ENCODE results near the gene CTDP1. TPM values are rescaled to one million over a fixed set of nuclear protein-coding genes. Genes with fewer than 3 reads are reported as not detected.
"Not testable (repeated sequence)": the region's sequence is repeated elsewhere in the genome, so short reads cannot be mapped to it uniquely, and the experiment has no call there.

The CTDP1 gene
- total RNA-seq, 2 experiments from 2014 or later = 28.0 to 29.1 TPM

DNA sequence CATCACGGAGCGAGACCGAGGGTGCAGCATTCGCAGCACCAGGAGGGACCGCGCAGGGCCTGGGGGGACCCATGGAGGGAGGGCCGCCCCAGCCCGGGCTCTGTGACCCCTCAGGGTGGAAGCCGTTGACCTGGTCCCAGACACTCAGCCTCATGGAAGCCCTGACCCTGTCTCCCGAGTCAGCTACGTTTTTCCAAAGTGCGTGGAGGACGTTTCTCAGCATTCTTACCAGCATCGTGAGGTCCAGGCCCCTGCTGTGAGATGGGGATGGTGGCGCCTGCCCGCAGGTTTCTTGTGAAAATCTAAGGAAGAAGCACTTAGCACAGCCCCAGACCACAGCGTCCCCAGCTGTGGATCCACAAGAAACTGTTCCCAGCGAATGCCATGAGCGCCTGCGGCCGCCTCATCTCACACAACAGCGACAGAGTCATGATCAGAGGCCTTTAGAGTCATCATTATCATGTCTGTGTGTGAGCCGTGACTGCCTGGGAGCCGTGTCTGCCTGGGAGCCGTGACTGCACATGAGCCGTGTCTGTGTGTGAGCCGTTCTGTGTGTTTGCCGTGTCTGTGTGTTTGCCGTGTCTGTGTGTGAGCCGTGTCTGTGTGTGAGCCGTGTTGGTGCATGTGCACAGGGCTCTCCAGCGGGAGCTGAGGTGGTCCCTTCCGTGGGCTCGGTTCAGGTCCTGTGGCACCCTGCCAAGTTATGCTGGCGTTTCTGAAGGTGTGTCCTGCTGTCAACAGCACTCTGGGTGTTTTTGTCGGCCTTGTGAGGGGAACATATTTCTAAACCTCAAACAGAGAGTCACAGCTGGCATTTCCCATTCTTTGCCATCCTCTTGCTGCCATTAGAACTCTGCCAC is 68.9 kb downstream of the CTDP1 start:
- Mint-ChIP-seq H3K36me3 (ENCODE audit: low read depth) (peaks cover 32% of the 10 kb centered on the region), H3K27ac (no peak overlapping the region), H3K9me3 (no peaks in the 10 kb centered on the region), H3K27me3 (ENCODE audit: low read depth) (no peaks in the 10 kb centered on the region), H3K4me3 (no peak overlapping the region), H3K4me1 (ENCODE audit: low read depth) (no peaks in the 10 kb centered on the region)
- CTCF ChIA-PET = no interaction called here
- intact Hi-C loops (cut with micrococcal nuclease) = no loop called here
- DNase-seq = no peak

DNA sequence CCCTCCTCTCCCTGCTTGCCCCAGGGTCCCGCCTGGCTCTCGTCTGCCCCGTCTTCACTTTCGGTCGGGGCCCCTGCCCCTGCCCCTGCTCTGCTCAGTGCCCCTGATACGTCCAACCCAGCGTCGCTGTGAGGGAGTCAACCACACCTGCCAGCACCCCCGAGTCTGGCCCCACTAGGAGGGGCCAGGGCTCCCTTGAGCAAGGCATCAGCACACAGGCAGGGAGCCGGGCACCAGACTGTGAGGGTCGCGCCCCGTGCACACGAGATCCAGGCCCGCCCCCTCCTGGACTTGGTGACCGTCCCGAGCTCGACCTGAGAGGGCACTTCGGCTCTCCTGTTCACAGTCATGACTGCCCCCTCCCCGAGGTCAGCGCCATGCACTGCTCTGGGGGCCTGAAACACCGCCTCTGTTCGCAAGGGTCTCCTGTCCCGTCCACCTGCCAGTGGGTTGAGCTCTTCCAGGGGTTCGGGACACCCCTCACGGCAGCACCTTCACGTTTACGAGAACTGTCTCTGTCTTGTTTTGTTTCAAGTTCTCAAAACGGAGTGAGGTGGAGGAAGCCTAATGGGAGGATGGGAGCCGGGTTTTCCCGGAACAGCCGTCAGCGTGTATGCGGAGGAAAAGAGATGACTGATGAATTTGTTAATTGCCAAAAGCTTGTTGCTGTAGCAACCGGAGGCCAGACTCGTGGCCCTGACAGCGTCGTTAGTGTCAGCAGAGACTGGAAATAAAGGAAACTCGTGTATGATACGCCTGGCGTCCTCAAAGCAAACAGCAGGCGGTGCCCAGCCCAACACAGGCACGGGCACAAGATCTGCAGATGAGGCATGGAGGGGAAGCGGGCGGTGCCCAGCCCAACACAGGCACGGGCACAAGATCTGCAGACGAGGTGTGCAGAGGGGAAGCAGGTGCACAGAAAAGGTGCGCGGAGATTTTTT is 69.9 kb downstream of the CTDP1 start:
- CTCF ChIA-PET = interaction anchor here (0.6 kb wide), 1 partner anchor 189 kb away, joined by 5 read pairs; no protein-coding TSS in a partner anchor
- H3K4me1 Mint-ChIP-seq (ENCODE audit: low read depth) = no peaks in the 10 kb centered on the region
- H3K36me3 Mint-ChIP-seq (ENCODE audit: low read depth) = peaks cover 32% of the 10 kb centered on the region
- intact Hi-C loops (cut with micrococcal nuclease) = no loop called here
- no peaks in the 10 kb centered on the region for H3K27me3 Mint-ChIP-seq (ENCODE audit: low read depth)
- H3K9me3 Mint-ChIP-seq = no peaks in the 10 kb centered on the region
- H3K4me3 Mint-ChIP-seq = no peak overlapping the region
- H3K27ac Mint-ChIP-seq = no peak overlapping the region
- DNase-seq = no peak

DNA sequence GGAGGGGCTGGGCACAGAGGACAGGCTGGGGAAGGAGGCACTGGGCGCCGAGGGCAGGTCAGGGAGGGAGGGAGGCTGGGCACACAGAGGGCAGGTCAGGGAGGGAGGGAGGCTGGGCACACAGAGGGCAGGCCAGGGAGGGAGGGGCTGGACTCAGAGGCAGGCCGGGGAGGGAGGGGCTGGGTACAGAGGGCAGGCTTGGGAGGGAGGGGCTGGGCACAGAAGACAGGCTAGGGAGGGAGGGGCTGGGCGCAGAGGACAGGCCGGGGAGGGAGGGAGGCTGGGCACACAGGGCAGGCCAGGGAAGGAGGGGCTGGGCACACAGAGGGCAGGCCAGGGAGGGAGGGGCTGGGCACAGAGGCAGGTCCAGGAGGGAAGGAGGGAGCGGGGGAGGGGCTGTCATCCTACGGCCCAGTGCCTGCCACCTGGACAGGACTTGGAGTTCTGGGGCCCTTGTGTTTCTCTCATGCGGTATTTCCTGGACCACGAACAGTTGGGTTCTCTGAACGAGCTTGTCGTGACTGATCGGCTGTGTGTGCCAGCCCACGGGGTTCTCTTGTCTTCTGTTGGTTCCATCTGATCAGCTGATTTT is 71.5 kb downstream of the CTDP1 start:
- no peak overlapping the region for H3K4me3 Mint-ChIP-seq

DNA sequence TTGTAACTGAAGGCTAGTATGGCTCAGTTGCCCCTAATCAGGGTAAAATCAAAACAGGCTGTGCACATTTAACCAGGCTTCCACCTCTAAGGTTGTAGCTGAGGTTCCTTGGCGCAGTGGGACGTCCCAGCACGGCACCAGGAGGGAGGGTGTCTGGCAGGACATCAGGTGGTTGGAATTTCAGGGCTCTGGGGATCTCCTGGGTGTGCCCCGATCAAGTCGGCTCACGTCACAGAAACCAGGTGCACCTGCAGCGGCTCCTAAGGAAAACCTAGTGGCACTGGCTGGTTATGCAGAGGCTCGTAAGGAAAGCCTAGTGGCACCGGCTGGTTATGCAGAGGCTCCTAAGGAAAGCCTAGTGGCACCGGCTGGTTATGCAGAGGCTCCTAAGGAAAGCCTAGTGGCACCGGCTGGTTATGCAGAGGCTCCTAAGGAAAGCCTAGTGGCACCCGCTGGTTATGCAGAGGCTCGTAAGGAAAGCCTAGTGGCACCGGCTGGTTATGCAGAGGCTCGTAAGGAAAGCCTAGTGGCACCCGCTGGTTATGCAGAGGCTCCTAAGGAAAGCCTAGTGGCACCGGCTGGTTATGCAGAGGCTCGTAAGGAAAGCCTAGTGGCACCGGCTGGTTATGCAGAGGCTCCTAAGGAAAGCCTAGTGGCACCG is 72.4 kb downstream of the CTDP1 start:
- H3K36me3 Mint-ChIP-seq (ENCODE audit: low read depth) = peaks cover 45% of the 10 kb centered on the region
- DNase-seq; H3K27ac Mint-ChIP-seq; H3K27me3 Mint-ChIP-seq (ENCODE audit: low read depth); H3K4me1 Mint-ChIP-seq (ENCODE audit: low read depth); CTCF ChIA-PET; intact Hi-C loops (cut with micrococcal nuclease); H3K4me3 Mint-ChIP-seq; H3K9me3 Mint-ChIP-seq: not testable (repeated sequence)

More for the DNA sequence above, 71.5 kb downstream of the CTDP1 start:
- DNase-seq = no peak
- CTCF ChIA-PET = no interaction called here
- Mint-ChIP-seq H3K36me3 (ENCODE audit: low read depth) (peaks cover 43% of the 10 kb centered on the region), H3K27me3 (ENCODE audit: low read depth) (no peaks in the 10 kb centered on the region), H3K27ac (no peak overlapping the region), H3K4me1 (ENCODE audit: low read depth) (no peaks in the 10 kb centered on the region), H3K9me3 (peaks cover 2% of the 10 kb centered on the region)
- intact Hi-C loops (cut with micrococcal nuclease) = no loop called here

DNA sequence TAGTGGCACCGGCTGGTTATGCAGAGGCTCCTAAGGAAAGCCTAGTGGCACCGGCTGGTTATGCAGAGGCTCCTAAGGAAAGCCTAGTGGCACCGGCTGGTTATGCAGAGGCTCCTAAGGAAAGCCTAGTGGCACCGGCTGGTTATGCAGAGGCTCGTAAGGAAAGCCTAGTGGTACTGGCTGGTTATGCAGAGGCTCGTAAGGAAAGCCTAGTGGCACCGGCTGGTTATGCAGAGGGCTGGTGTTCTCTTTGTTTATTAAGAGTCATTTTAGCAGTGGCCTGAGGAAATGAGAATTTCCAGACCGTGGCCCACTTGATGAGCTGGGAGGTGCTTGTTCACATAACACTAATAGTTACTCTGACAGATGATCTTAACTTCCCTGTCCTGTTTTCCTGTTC is 73.3 kb downstream of the CTDP1 start:
- H3K4me1 Mint-ChIP-seq (ENCODE audit: low read depth); H3K27me3 Mint-ChIP-seq (ENCODE audit: low read depth); intact Hi-C loops (cut with micrococcal nuclease); H3K27ac Mint-ChIP-seq; DNase-seq; CTCF ChIA-PET; H3K4me3 Mint-ChIP-seq: not testable (repeated sequence)
- peaks cover 13% of the 10 kb centered on the region for H3K9me3 Mint-ChIP-seq
- H3K36me3 Mint-ChIP-seq (ENCODE audit: low read depth) = peaks cover 53% of the 10 kb centered on the region

DNA sequence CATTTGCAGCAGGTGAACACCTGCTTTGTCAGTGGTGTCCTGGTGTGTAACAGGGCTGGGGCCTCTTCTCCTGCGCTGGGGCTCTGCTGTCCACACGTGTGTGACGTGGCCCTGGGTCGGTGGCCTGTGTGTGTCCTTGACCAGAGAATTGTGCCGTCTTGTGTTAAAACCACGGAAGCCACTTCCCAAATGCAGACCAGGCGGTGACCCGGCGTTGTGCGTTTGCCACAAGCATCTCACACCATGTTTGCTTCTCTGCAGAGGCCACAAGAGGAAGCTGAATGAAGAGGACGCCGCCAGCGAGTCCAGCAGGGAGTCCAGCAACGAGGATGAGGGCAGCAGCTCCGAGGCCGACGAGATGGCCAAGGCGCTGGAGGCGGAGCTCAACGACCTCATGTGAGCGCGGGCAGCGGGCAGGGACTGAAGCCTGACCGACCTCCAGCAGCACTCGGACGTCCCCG is 73.8 kb downstream of the CTDP1 start:
- Mint-ChIP-seq H3K27ac (no peak overlapping the region), H3K9me3 (peaks cover 18% of the 10 kb centered on the region), H3K4me3 (no peak overlapping the region), H3K36me3 (ENCODE audit: low read depth) (peaks cover 57% of the 10 kb centered on the region), H3K4me1 (ENCODE audit: low read depth) (no peaks in the 10 kb centered on the region), H3K27me3 (ENCODE audit: low read depth) (no peaks in the 10 kb centered on the region)
- no peak for DNase-seq
- CTCF ChIA-PET = interaction anchor here (1.3 kb wide), 1 partner anchor 10 kb away, joined by 3 read pairs; no protein-coding TSS in a partner anchor
- intact Hi-C loops (cut with micrococcal nuclease) = no loop called here

DNA sequence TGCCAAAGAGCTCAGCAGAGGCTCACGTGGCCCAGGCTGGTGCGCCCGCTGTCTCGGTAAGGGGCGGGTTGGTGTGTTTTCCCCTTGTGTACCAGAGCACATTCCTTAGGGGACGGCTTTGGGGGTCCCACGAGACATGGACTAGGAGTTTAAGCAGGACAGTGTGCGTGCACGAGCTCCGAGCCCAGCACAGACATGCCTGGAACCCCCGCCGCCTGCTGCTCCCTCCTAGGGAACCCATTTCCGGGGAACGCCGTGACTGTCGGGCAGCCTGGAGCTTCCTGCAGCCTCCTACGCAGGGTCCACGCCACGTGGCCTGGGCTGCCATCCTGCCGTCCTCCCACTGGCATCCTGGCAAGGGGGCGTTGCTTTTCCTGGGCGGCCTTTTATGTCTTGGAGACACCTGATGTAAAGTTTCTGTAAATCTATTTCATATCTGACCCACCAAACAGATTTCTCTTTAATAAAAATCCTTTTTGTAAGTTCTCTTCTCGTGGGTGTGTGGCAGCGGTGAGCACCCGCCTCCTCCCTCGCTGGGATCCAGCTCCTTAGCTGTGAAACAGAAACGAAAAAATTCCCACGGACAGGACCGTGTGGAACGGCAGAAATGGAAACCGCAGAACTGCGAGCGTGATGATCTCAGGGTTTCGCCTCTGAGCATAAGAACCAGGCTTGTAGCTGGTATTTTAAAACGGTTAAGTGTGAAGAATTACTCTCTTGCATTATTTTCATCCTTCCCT is 74.6 kb downstream of the CTDP1 start:
- Mint-ChIP-seq H3K27me3 (ENCODE audit: low read depth) (no peaks in the 10 kb centered on the region), H3K36me3 (ENCODE audit: low read depth) (peaks cover 54% of the 10 kb centered on the region), H3K4me1 (ENCODE audit: low read depth) (no peaks in the 10 kb centered on the region), H3K27ac (no peak overlapping the region), H3K4me3 (no peak overlapping the region), H3K9me3 (peaks cover 23% of the 10 kb centered on the region)
- intact Hi-C loops (cut with micrococcal nuclease) = no loop called here
- DNase-seq = no peak
- CTCF ChIA-PET = interaction anchor here (1.3 kb wide), 1 partner anchor 9 kb away, joined by 3 read pairs; no protein-coding TSS in a partner anchor

DNA sequence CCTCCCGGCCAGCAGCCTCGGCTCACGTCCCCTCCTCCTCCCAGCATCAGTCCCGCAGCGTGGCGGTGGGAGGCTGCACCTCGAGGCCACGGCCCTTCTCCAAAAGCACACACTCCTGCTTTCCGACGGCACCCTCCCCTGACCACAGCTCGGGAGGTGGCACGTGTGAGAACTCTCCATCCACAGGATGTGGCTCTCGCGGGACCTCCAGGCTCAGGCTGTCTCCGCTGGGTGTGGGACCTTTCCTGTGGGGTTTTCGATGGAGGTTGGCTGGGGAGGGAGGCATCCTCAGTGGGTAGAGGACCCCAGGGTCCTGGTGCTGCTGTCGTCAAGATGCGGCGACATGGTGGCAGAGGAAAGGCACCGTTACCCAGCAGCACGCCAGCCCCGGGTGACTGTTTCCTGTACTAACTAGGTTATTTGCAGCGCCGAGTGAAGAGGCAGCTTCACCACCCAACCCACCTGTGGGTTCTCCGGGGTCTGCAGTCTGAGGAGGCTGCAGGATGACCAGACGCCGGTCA is 75.3 kb downstream of the CTDP1 start:
- peaks cover 53% of the 10 kb centered on the region for H3K36me3 Mint-ChIP-seq (ENCODE audit: low read depth)
- H3K4me3 Mint-ChIP-seq = no peak overlapping the region
- H3K9me3 Mint-ChIP-seq = peaks cover 27% of the 10 kb centered on the region
- intact Hi-C loops (cut with micrococcal nuclease) = no loop called here
- no peaks in the 10 kb centered on the region for H3K27me3 Mint-ChIP-seq (ENCODE audit: low read depth)
- H3K27ac Mint-ChIP-seq = no peak overlapping the region
- CTCF ChIA-PET = no interaction called here
- H3K4me1 Mint-ChIP-seq (ENCODE audit: low read depth) = no peaks in the 10 kb centered on the region
- DNase-seq = no peak

DNA sequence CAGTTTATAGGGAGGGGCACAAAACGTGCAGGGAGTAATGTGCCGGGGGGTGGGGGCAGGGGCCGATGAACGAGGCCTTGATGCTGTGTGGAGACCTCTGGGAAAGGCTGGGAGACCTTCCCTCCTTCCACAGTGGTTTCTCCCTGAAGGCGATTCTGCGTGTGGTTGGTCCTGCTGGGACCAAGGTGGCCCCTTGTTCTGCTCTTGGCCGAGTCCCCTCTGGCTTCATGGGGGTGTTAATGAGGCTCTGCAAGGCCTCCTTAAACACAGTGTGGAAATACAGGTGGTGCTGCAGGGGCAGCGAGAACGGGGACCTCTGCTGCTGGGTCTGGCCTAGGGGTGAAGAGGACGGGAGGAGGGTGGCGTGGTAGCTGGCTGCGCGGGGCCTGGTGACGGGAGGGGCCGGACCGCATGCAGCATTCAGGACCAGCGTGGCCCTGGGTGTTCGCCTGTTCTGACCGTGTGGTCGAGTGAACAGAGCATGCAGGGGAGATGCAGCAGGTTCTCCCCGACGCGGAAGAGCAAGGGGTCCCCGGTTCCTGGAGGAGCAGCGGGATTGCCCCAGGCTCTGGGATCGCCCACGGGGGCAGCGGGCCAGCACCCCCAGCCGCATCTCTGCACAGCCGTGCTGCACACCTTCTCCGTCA is 76.0 kb downstream of the CTDP1 start:
- CTCF ChIA-PET = no interaction called here
- H3K27ac Mint-ChIP-seq = no peak overlapping the region
- H3K4me1 Mint-ChIP-seq (ENCODE audit: low read depth) = no peaks in the 10 kb centered on the region
- no peak for DNase-seq
- intact Hi-C loops (cut with micrococcal nuclease) = no loop called here
- H3K4me3 Mint-ChIP-seq = no peak overlapping the region
- H3K9me3 Mint-ChIP-seq = peaks cover 31% of the 10 kb centered on the region
- peaks cover 52% of the 10 kb centered on the region for H3K36me3 Mint-ChIP-seq (ENCODE audit: low read depth)
- no peaks in the 10 kb centered on the region for H3K27me3 Mint-ChIP-seq (ENCODE audit: low read depth)

DNA sequence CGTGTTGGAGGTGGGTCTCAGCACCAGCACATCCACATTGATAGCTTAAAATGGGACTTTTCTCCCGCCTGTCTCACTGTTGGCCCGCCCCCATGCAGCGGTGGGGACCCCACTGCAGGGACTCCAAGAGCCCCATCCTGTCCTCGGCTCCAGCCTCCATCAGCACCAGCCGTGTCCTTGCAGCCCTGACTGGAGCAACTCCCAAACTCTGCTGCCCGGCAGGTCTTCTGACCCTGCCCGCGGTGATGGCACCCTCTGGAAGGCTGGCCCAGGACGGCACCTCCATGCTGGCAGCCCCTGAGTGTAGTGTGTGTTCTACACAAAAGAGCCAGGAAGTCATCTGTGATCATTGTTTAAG is 76.5 kb downstream of the CTDP1 start:
- intact Hi-C loops (cut with micrococcal nuclease) = no loop called here
- no peaks in the 10 kb centered on the region for H3K4me1 Mint-ChIP-seq (ENCODE audit: low read depth)
- peaks cover 35% of the 10 kb centered on the region for H3K9me3 Mint-ChIP-seq
- H3K4me3 Mint-ChIP-seq = no peak overlapping the region
- peaks cover 52% of the 10 kb centered on the region for H3K36me3 Mint-ChIP-seq (ENCODE audit: low read depth)
- CTCF ChIA-PET = no interaction called here
- DNase-seq = no peak
- no peak overlapping the region for H3K27ac Mint-ChIP-seq
- H3K27me3 Mint-ChIP-seq (ENCODE audit: low read depth) = no peaks in the 10 kb centered on the region

DNA sequence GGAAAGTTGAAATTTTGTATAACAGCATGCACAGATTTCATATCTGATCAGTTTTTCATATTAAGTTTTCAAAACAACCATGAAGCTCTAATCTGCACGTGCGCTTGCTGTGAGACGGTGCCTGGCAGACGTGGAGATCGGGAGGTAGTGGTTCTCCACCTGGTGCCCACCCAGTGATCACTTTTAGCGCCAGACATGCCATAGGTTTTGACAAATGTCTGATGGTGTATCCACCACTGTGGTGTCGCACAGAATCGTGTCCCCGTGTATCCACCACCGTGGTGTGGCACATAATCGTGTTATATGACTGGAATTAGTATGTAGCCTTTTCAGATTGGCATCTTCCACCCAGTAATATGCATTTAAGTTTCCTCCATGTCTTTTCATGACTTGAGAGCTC is 77.2 kb downstream of the CTDP1 start:
- DNase-seq = no peak
- intact Hi-C loops (cut with micrococcal nuclease) = no loop called here
- Mint-ChIP-seq H3K36me3 (ENCODE audit: low read depth) (peaks cover 52% of the 10 kb centered on the region), H3K27ac (no peak overlapping the region), H3K4me3 (no peak overlapping the region), H3K27me3 (ENCODE audit: low read depth) (no peaks in the 10 kb centered on the region), H3K4me1 (ENCODE audit: low read depth) (no peaks in the 10 kb centered on the region), H3K9me3 (peaks cover 40% of the 10 kb centered on the region)
- CTCF ChIA-PET = no interaction called here

All from activated naive CD4-positive, alpha-beta T cell treated with anti-CD3 and anti-CD28 coated beads for 36 hours (primary cell).